NCI-H82 treated with DMSO at 0.1 percent for 48 hours (cell line): ENCODE results near the gene GPS2.

Experiments
- DNase-seq: peaks from one replicate; lab custom pipeline; 2025; ENCODE audit not compliant: unreplicated experiment; lab: John Stamatoyannopoulos, UW

Gene GPS2

GRCh38 chr17:7318121-7318860, 3.1 kb upstream of the GPS2 start:
- no peak for DNase-seq

DNA sequence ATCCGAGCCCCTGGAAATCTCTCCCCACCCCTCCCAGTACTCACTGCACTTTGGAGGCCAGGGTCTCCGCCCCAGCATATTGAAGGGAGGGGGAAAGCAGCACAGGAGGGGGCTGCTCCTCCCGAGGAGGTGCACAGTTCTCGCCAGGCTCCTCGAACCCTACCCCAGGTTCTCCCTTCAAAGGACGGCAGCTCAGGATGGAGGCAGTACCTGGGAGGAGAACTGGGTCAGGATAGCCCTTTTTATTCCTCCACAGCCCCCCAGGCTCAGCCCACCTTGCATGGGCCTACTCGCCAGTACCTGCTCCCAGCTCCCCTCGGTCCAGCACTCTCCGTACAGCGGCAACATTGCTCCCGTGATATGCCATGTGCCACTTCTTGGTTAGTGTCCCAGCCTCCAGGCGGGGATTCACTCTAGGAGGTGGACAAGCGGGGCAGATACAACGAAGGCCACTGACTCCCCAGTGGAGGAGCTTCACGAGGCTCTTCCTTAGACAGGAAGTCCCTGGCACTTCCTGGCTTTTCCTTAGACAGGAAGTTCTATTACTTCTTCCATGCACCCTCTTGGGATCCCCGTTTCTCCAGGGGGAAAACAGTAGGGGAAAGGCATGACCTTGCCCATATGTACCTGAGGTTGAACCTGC, 2.1 kb upstream of the GPS2 start:
- no peak for DNase-seq

DNA sequence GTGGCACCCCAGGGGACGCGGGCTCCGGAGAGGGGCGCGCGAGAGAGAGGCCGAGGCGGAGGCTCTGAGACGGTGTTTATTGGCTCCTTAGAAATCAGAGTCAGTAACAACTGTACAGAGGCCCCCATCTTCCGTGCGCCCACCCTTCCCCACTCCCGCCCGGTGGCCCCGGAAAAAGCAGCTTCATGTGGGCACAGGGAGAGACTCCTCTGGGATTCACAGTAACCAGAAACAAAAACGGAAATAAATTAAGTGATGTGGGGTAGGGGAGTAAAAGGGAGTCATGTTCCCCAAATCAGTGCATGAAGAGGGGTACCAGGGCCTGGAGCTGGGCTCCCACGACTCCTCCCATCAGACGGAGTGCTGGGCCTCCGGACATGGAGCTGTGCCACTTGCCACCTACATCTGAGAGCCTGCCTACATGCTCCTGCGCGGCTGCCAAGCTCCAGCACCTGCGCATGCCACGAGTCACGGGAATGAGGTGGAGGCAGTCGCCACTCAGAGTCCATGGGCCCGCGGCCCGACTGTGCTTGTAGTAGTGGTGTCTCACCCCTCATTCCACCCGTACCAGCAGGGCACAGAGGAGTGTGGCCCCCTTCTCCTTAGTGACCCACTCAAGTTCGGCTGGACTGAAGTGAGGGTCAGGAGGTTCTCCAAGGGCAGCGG, 543 bp upstream of the GPS2 start:
- no peak for DNase-seq

GRCh38 chr17:7313890-7314718, 1.1 kb downstream of the GPS2 start:
- DNase-seq = no peak

GRCh38 chr17:7313088-7313889, 1.9 kb downstream of the GPS2 start:
- peak; percentile 17 for DNase-seq

GRCh38 chr17:7312432-7313087, 2.6 kb downstream of the GPS2 start:
- DNase-seq = no peak

GRCh38 chr17:7311110-7311705, 4.0 kb downstream of the GPS2 start:
- DNase-seq = no peak

GRCh38 chr17:7309628-7310027, 5.5 kb downstream of the GPS2 start:
- no peak for DNase-seq

DNA sequence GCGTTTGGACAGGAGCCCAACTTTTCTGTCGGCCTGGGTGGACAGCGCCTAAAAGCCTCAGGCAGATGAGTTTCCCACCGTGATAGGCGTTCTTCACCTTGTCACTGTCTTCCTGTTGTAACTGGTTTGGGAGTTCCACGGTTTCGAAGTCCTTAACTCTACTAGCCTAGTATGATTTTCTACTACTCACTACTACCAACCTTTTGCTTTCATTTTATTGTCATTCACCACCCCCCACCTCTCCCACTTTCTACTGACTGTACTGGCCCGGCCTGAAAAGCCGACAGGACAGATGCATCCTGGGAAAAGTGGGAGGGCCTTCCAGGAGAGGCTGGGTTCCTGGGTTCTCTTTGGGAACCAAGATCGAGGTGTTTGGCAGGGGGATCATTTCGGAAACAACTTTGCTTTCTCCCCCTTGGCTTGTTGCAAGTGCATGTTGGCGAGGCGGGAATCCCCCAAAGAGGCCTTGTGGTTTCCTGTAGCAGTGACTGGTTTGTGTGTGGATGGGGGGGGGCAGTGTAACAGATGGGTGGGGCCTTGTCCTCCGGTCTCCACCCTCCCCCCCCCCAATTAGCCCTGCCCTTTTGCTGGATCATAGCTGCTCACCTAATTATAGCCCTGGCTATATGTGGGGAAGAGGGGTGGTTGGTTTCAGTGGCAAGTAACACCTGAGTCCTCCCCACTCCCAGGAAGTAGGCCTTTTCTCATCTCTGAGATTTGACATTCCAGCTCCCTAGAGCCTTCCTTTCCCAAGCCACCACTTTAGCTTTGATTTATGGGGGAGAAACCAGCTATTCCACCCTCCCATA, 6.3 kb downstream of the GPS2 start:
- peak; percentile 60 for DNase-seq

DNA sequence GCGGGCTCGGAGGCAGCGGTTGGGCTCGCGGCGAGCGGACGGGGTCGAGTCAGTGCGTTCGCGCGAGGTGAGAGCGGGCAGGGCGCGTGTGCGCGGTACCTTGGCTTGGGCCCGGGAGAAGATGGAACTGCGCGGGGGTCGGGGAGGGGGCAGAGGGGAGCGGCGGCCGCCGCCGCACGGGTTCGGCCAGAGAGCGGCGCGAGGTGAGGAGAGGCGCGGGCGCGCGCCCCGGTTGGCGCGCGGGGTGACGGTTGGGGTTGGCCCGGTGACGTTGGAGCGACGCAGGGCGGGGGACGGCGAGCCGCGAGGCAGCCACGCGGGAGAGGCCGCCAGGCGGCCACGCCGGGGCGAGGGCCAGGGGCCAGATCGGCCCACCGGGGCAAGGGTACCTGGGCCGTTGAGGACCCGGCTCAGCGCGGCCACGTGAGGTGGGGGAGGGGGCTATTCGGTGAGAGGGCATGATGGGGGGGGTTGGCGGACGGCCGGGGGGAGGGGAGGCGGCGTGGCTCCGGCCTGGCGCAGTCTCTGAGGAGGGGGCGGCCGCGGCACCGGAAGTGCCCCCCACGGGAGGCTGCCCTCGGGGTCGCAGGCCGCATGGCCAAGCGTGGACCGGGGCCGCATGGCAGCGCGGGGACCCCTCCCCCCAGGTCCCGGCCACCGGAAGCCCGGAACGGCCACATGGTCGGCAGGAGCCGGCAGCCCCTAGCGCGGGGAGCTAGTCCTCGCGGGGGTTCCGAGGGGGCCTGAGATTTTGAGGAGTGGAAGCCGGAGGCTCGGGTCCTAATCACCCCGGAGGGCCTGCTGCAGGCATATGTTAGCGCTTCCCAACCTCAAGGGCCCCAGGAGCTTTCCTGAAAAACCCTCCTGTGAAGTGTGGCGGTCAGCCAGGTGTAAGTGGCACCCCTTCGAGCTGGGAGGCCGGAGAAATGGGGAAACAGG, 7.2 kb downstream of the GPS2 start:
- DNase-seq = no peak

GRCh38 chr17:7306911-7307685, 8.1 kb downstream of the GPS2 start, which contains the start of gene EIF5A:
TSS of gene EIF5A (plus strand) at chr17:7307628. CDS start at chr17:7309636, 2,008 bp downstream.
- DNase-seq = peak; percentile 100

DNA sequence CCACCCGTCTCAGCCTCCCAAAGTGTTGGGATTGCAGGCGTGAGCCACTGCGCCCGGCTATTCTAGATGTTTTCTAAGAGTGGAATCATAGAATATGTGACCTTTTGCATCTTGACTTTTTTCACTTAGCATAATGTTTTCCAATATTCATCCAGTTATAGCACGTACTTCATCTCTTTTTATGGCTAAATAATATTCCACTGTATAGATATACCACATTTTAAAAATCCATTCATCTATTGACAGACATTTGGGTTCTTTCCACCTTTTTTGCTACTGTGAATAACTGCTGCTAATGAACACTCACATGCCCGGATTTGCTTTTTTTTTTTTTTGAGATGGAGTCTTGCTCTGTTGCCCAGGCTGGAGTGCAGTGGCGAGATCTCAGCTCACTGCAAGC, 11.0 kb downstream of the GPS2 start:
- DNase-seq = no peak

GRCh38 chr17:7296189-7296861, 18.8 kb downstream of the GPS2 start:
- peak; percentile 77 for DNase-seq

DNA sequence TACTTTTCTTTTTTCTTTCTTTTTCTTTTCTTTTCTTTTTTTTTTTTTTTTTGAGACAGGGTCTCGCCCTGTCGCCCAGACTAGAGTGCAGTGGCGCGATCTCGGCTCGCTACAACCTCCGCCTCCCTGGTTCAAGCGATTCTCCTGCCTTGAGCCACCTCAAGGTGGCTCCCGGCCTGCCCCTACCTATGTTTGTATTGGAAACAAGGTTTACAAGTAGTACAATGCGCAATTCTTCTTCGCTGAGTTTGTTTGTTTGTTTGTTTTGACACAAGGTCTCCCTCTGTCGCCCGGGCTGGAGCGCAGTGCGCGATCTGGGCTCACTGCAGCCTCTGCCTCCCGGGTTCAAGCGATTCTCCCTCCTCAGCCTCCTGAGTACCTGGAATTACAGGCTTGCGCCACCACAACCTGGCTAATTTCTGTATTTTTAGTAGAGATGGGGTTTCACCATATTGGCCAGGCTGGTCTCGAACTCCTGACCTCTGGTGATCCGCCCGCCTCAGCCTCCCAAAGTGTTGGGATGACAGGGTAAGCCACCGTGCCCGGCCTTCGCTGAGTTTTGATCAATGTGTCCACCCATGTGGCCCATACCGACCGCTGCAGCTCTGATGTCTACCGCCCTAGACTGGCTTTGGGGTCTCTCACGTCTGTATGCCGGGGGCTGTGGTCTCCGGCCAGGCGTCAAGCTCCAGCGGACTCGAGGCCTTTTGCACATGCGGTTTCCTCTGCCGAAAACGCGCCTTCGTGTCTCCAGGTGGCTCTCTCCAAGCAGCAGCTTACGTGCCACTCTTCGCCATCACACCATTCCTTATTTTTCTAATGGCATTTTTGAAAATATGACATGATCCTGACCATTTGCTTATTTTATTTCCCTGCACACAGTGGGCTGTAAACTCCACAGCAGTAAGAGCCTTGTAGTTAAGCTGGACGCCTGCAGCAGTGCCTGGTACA, 19.7 kb downstream of the GPS2 start:
- DNase-seq = no peak

- DNase-seq = peak; percentile 77
Measured at GRCh38 chr17:7294614-7295153, 20.5 kb downstream of the GPS2 start, which contains the start of gene YBX2. TSS of gene YBX2 (minus strand) at chr17:7294639. CDS start at chr17:7294500, 139 bp downstream.
